HG03457 (cell line): ENCODE results near the gene ACTR2.
"Not testable (repeated sequence)": the region's sequence is repeated elsewhere in the genome, so short reads cannot be mapped to it uniquely, and the experiment has no call there.

ENCODE experiments used
- ATAC-seq: cut with Tn5 transposase; IDR thresholded peaks from one replicate; pipeline ENCODE4 v1.9.1; 2021; ENCODE audit warnings: moderate number of reproducible peaks; ENCODE audit not compliant: unreplicated experiment

The ACTR2 gene

GRCh38 chr2:65311049-65311448 is 83.4 kb downstream of the ACTR2 start:
- ATAC-seq: no peak

DNA sequence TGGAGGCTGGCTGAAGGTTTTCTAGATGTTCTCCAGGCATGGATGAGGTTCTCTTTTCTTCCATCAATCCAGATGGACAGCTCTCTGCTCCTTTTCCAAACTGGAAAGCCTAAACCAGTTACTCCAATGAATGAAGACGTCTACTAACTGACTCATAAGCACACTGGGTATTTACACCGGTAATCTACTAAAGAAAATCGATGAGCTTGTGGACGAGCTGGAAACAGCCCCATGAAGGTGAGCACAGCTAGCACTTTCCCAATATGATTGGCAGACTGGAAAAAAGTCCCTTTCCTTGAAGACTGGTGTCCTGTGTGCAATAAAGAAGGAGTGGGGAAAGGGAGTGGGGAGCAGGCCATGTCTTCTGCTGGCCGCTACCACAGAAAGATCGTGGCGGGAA is 84.0 kb downstream of the ACTR2 start:
- ATAC-seq: no peak

- ATAC-seq: no peak
Measured at GRCh38 chr2:65313126-65313953, 85.7 kb downstream of the ACTR2 start.

GRCh38 chr2:65313954-65314256 is 86.3 kb downstream of the ACTR2 start:
- ATAC-seq: no peak

- no peak for ATAC-seq
Measured at GRCh38 chr2:65314801-65315441, 87.3 kb downstream of the ACTR2 start.

- no peak for ATAC-seq
Measured at GRCh38 chr2:65316072-65316471, 88.4 kb downstream of the ACTR2 start.

DNA sequence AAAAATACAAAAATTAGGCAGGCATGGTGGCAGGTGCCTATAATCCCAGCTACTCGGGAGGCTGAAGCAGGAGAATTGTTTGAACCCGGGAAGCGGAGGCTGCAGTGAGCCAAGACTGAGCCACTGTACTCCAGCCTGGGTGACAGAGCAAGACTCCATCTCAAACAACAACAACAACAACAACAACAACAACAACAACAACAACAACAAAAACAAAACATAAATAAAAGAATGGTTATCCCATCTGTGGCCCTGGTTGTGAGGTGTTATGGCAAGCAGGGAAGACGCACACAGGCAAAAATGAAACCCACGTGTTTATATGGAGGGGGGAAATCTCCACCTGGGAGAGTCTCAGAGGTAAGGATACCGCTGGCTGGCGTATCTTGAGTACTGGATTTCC is 89.7 kb downstream of the ACTR2 start:
- ATAC-seq: not testable (repeated sequence)

GRCh38 chr2:65317841-65318240 is 90.2 kb downstream of the ACTR2 start:
- no peak for ATAC-seq

GRCh38 chr2:65319072-65319673 is 91.5 kb downstream of the ACTR2 start:
- ATAC-seq: no peak

GRCh38 chr2:65319674-65320041 is 92.0 kb downstream of the ACTR2 start:
- no peak for ATAC-seq

- no peak for ATAC-seq
Measured at GRCh38 chr2:65320042-65320725, 92.6 kb downstream of the ACTR2 start.
